ENCODE measurements around the gene SAPCD1. TPM values are rescaled to one million over a fixed set of nuclear protein-coding genes. Genes with fewer than 3 reads are reported as not detected.

The SAPCD1 gene
- total RNA-seq, 4 donors from 2014 or later = 0.83 TPM; not detected in 3

DNA sequence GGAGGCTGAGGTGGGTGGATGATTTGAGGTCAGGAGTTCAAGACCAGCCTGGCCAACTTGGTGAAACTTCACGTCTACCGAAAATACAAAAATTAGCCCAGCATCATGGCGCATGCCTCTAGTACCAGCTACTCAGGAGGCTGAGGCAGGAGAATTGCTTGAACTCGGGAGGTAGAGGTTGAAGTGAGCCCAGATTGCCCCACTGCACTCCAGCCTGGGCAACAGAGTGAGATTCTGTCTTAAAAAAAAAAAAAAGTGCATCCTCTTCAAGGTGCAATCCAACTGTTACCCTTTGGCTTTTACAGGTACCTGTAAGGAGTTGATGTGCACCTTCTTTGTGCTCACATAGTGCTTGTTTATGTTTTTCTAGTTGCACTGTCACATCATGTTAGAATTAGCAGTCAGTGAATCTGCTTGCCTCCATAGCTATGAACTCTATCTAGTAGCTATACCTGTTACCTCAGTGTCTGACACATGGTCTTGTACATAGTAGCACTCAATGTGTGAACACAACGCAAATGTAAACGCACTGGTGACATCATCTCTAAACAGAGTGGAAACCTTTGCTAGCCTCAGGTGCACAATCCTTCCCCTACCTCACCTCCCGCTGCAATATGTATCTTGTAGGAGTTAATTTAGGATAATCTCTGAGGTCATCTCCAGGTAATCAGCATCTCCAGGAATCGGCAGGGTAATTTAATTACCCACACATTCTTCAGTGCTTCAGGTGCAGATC lies 13.0 kb upstream of the SAPCD1 start:
- H3K9me3 ChIP-seq = no peaks in the 10 kb centered on the region
- no peak for DNase-seq (ENCODE audit: extremely low spot score)
- intact Hi-C loops (cut with DNase I) = no loop called here
- 92% methylated on average over 8 of the region's 8 CpGs for WGBS
- TF ChIP-seq POLR2A (IDR thresholded peaks at IDR 0.05; ENCODE audit: low read depth) (no peak), POLR2AphosphoS5 (IDR thresholded peaks at IDR 0.05) (no peak), EP300 (IDR thresholded peaks at IDR 0.05) (no peak)
- TF ChIP-seq, protein P1, sequence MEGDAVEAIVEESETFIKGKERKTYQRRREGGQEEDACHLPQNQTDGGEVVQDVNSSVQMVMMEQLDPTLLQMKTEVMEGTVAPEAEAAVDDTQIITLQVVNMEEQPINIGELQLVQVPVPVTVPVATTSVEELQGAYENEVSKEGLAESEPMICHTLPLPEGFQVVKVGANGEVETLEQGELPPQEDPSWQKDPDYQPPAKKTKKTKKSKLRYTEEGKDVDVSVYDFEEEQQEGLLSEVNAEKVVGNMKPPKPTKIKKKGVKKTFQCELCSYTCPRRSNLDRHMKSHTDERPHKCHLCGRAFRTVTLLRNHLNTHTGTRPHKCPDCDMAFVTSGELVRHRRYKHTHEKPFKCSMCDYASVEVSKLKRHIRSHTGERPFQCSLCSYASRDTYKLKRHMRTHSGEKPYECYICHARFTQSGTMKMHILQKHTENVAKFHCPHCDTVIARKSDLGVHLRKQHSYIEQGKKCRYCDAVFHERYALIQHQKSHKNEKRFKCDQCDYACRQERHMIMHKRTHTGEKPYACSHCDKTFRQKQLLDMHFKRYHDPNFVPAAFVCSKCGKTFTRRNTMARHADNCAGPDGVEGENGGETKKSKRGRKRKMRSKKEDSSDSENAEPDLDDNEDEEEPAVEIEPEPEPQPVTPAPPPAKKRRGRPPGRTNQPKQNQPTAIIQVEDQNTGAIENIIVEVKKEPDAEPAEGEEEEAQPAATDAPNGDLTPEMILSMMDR (IDR thresholded peaks at IDR 0.05) = no peak
- no peaks in the 10 kb centered on the region for H3K27me3 ChIP-seq
- H3K4me3 ChIP-seq = no peak overlapping the region
- no peaks in the 10 kb centered on the region for H3K36me3 ChIP-seq
- peaks cover 0 to 18% (median 10%) of the 10 kb centered on the region in 4 donors for H3K4me1 ChIP-seq
- no peak overlapping the region for H3K27ac ChIP-seq (replicated peaks in 1 of 4)

DNA sequence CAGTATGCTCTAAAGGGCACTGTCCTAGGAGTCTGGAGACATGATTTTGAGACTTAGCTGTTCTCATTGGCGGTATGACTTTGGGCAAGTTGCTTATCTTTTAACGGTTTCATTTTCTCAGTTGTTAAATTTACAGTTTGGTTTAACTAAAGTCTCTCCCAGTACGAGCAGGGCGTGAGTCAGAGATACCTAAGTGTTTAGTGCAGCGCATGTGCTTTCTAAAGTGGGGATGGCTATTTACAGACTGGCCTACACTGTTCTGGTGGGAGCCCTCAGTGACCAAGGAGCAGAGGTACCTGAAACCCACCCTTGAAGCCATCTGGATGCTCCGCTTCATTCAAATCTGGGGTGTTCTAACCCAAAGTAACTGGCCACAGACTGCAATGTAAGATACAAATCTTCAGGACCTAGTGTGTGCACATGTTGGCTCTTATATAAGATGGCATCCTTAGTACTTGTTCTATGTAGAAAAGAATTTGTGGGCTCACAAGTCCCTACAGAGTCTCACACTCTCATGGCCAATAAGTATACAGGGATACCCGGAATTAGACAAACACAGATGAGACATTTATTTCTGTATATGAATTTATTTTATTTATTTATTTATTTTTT lies 11.9 kb upstream of the SAPCD1 start:
- H3K4me3 ChIP-seq = no peak overlapping the region
- WGBS = 84% methylated on average over 7 of the region's 7 CpGs
- TF ChIP-seq, protein P1 (IDR thresholded peaks at IDR 0.05) = no peak
- no peak for TF ChIP-seq EP300 (IDR thresholded peaks at IDR 0.05)
- no peak for DNase-seq (ENCODE audit: extremely low spot score)
- no peaks in the 10 kb centered on the region for H3K9me3 ChIP-seq
- H3K27me3 ChIP-seq = no peaks in the 10 kb centered on the region
- H3K27ac ChIP-seq (replicated peaks in 1 of 4) = no peak overlapping the region
- intact Hi-C loops (cut with DNase I) = no loop called here
- H3K36me3 ChIP-seq = no peaks in the 10 kb centered on the region
- H3K4me1 ChIP-seq = peaks cover 0 to 18% (median 10%) of the 10 kb centered on the region in 4 donors

DNA sequence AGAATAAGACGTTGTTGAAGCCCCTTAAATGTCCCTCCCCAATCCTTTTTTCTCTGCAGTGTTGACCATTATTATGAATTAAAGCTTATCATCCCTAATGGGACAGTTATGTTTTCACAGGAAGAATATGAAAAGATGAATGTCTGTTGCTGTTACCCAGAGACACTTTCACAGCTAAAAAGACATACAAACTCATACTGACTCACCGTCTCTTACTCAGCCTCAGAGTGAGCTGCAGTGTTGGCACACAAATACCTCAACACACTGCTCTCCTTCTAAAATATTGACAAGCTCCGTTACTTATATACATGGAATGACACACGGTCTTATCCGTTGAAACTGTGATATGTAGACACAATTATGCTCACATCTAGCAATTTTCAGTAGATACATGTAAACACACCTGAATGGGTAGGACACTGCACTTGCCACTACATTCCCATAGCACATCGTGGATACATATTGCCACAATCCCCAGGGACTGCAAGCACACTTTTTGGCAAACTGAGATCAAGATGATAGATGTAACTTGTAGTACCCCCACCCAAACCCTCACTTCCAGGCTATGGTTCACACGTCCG lies 9.6 kb upstream of the SAPCD1 start:
- intact Hi-C loops (cut with DNase I) = no loop called here
- no peak for TF ChIP-seq POLR2A (IDR thresholded peaks at IDR 0.05; ENCODE audit: low read depth)
- TF ChIP-seq, protein P1 (IDR thresholded peaks at IDR 0.05) = no peak
- TF ChIP-seq EP300 (IDR thresholded peaks at IDR 0.05) = no peak
- TF ChIP-seq POLR2AphosphoS5 (IDR thresholded peaks at IDR 0.05) = no peak
- Histone ChIP-seq H3K4me3 (no peak overlapping the region), H3K36me3 (no peaks in the 10 kb centered on the region), H3K27me3 (no peaks in the 10 kb centered on the region), H3K9me3 (no peaks in the 10 kb centered on the region), H3K27ac (replicated peaks in 1 of 4) (no peak overlapping the region), H3K4me1 (peaks cover 0 to 3% (median under 1%) of the 10 kb centered on the region in 4 donors)
- WGBS = 75% methylated on average over 8 of the region's 8 CpGs
- no peak for DNase-seq (ENCODE audit: extremely low spot score)

DNA sequence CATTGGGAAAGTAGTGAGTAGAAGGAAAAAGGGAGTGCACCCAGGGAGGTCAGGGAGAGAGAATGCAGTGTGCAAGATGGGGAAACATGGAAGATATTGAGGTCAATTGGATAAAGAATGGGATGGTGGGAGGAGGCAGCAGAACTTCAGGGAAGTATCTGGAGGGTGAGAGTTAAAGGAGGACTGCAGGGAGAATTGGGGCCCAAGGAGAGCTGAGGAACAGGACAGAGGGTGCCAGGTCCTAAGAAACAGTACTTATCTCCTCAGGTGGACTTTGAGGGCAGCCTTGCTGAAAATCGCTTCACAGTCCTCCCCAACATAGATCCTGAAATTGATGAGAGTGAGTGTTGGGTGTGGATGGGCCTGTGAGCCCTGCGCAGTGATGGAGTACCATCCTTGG lies 4.2 kb upstream of the SAPCD1 start:
- intact Hi-C loops (cut with DNase I) = no loop called here
- WGBS = 100% methylated on average over 2 of the region's 2 CpGs
- Histone ChIP-seq H3K27me3 (no peaks in the 10 kb centered on the region), H3K9me3 (no peaks in the 10 kb centered on the region), H3K27ac (replicated peaks in 1 of 4) (no peak overlapping the region), H3K36me3 (peaks cover 0 to 5% (median 0%) of the 10 kb centered on the region in 4 donors), H3K4me3 (no peak overlapping the region), H3K4me1 (peaks cover under 1 to 5% (median 2%) of the 10 kb centered on the region in 4 donors)
- DNase-seq (ENCODE audit: extremely low spot score) = no peak
- TF ChIP-seq EP300 (IDR thresholded peaks at IDR 0.05) (no peak), POLR2AphosphoS5 (IDR thresholded peaks at IDR 0.05) (no peak), POLR2A (IDR thresholded peaks at IDR 0.05; ENCODE audit: low read depth) (no peak)
- TF ChIP-seq, protein P1 (IDR thresholded peaks at IDR 0.05) = no peak
